K562 (cell line): ENCODE results near the gene TRMT1. TPM values are rescaled to one million over a fixed set of nuclear protein-coding genes. Genes with fewer than 3 reads are reported as not detected.

Source experiments
- CTCF ChIP-seq, 3 experiments: IDR thresholded peaks in 2 of 3; conservative IDR thresholded peaks in 1 of 3; 2 replicates each; pipeline ENCODE4 v1.5.1; 2011 to 2012; ENCODE audit warnings: low read length in 3 of 3, mild to moderate bottlenecking in 3 of 3, control low read depth in 2 of 3, improper control_type of control experiment in 1 of 3, inconsistent platforms in 1 of 3, low read depth in 1 of 3, mixed read lengths in 1 of 3, moderate library complexity in 1 of 3; ENCODE audit not compliant: insufficient read depth in 2 of 3
- GTF2F1 ChIP-seq: IDR thresholded peaks from 2 replicates; pipeline ENCODE4 v1.6.1; 2011; ENCODE audit warnings: low read depth, low read length, improper control_type of control experiment
- HMG20A ChIP-seq: fragments of 450-650 bp; formaldehyde crosslinking; conservative IDR thresholded peaks from 2 replicates; pipeline ENCODE4 v1.4.0; 2020; ENCODE audit warnings: mild to moderate bottlenecking, mixed read lengths
- KDM2B ChIP-seq: fragments of 250-450 bp; sonication (Bioruptor Pico); IDR thresholded peaks from 2 replicates; pipeline ENCODE4 v1.8.0; 2021; ENCODE audit warnings: mild to moderate bottlenecking, moderate library complexity
- MAZ ChIP-seq, 2 experiments: fragments of 450-650 bp in 1 of 2; sonication (generic) in 1 of 2; formaldehyde crosslinking; IDR thresholded peaks in 1 of 2; conservative IDR thresholded peaks in 1 of 2; 2 replicates each; pipeline versions ENCODE4 v1.4.0 to v1.5.0; 2020; ENCODE audit warnings: mild to moderate bottlenecking in 1 of 2, missing genetic modification reagents in 1 of 2
- MECOM ChIP-seq: fragments of 250-450 bp; sonication (Bioruptor Pico); IDR thresholded peaks from 2 replicates; pipeline ENCODE4 v1.8.0; 2022; ENCODE audit warnings: inconsistent platforms
- MYBL2 ChIP-seq, 2 experiments: fragments of 450-650 bp in 1 of 2; sonication (generic) in 1 of 2; formaldehyde crosslinking in 1 of 2; IDR thresholded peaks; 2 replicates each; pipeline versions ENCODE4 v1.6.1 to v1.8.1; 2017 to 2022; ENCODE audit warnings: borderline replicate concordance in 1 of 2, inconsistent platforms in 1 of 2, low read depth in 1 of 2, mild to moderate bottlenecking in 1 of 2, missing genetic modification reagents in 1 of 2, moderate library complexity in 1 of 2
- NEUROD1 ChIP-seq: fragments of 150-350 bp; IDR thresholded peaks from 2 replicates; pipeline ENCODE4 v1.6.1; 2014; ENCODE audit warnings: borderline replicate concordance, low read length, low read depth; ENCODE audit not compliant: partially characterized antibody
- NKRF ChIP-seq: fragments of 450-650 bp; IDR thresholded peaks from 2 replicates; pipeline ENCODE4 v1.6.1; 2016; ENCODE audit warnings: borderline replicate concordance
- SMARCA5 ChIP-seq: fragments of 450-650 bp; IDR thresholded peaks from 2 replicates; pipeline ENCODE4 v1.6.1; 2016
- SRF ChIP-seq, 2 experiments: fragments of 250-450, 450-650 bp in 1 of 2; sonication (Bioruptor Pico) in 1 of 2; sonication (generic) in 1 of 2; formaldehyde crosslinking; IDR thresholded peaks; 2 replicates each; pipeline versions ENCODE4 v1.5.0 to v1.5.1; 2020 to 2022; ENCODE audit warnings: mild to moderate bottlenecking in 1 of 2, missing genetic modification reagents in 1 of 2
- ZFX ChIP-seq: sonication (generic); formaldehyde crosslinking; IDR thresholded peaks from 2 replicates; pipeline ENCODE4 v1.8.0; 2022; ENCODE audit warnings: mild to moderate bottlenecking, missing genetic modification reagents, moderate library complexity
- ZNF263 ChIP-seq: sonication (generic); formaldehyde crosslinking; IDR thresholded peaks from 2 replicates; pipeline ENCODE4 v1.8.0; 2022; ENCODE audit warnings: mild to moderate bottlenecking, missing genetic modification reagents, borderline replicate concordance
- ZNF280B ChIP-seq: fragments of 250-450 bp; sonication (Bioruptor Pico); IDR thresholded peaks from 2 replicates; pipeline ENCODE4 v1.5.1; 2021; ENCODE audit warnings: mild to moderate bottlenecking
- polyA plus RNA-seq, 8 experiments: library from polyadenylated mRNA; depleted of rRNA in 4 of 8; stranded (reverse) in 5 of 8; unstranded in 3 of 8; fragments of >200 nt; fragmentation: Nextera tagmentation in 2 of 8; fragmentation: Illumina TruSeq in 1 of 8; extraction: Ambion mirVana in 2 of 8; extraction: Trizol in 1 of 8; gene quantifications; 2 replicates each; pipeline versions ENCODE4 v1.2.1 to v1.2.3, GENCODE V29; 2011 to 2014; ENCODE audit warnings: inconsistent platforms in 1 of 8, missing spikeins in 1 of 8
- total RNA-seq, 7 experiments: library from RNA; depleted of rRNA in 6 of 7; stranded (reverse); fragments of >200 nt in 6 of 7; fragmentation: Illumina TruSeq in 2 of 7; extraction: Trizol in 2 of 7; gene quantifications; 2 replicates each; pipeline versions ENCODE4 v1.2.1 to v1.2.3, GENCODE V29; 2011 to 2021; ENCODE audit warnings: low replicate concordance in 1 of 7
- TF ChIP-seq, protein P1 (sequence below): sonication (generic); formaldehyde crosslinking; IDR thresholded peaks from 2 replicates; pipeline ENCODE4 v1.8.0; 2022; ENCODE audit warnings: mild to moderate bottlenecking, missing genetic modification reagents

TRMT1 gene
- total and polyA plus RNA-seq, 9 of the 15 experiments (the other 6 are each of a cell fraction or from before 2014, with no cell fraction given), result 5.8 to 158 (median 54.3) TPM

DNA sequence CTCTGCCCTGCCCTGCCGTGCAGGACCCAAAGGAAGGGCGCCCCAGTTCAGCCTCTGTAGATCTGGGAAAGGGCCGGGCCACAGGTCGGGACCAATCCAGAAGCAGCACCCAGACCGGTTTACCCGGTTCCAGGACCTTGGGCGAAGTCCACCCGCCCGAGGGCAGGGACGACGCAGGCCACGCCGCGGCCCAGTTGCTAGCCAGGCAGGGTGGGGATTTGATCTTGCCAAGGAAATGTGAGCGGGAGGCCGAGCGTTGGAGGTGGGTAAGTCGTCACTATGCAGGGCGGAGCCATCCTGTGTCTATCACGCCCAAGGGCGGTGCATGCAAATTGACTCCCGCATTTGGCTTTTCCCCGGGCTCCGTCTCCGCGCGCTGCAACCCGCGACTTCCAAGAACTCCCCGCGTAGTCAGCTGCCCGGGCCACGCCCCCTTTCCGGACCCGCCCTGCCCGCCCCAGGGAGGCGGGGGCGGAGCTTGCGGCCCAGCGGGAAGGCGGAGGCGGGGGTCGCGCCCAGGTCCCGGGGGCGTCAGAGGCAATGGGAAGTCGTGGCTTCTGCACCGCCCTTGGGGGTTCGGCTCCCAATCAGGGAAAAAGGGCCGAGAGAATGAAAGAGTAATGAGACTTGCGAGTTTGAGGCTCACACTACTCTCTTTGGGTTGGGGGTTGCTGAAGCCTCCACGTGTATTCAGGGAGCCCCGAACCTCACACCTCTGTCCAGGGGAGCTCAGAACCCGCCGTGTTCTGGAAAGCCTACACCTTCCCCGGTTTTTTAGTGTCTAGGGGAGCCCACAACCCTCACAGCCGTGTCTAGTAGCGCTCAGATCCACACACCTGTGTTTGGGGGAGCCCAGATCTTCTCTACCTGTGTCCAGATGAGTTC lies 46.4 kb upstream of the TRMT1 start (continued):
- TF ChIP-seq MYBL2 (IDR thresholded peaks at IDR 0.05; ENCODE audit: low read depth), result no peak
- TF ChIP-seq MYBL2 (CRISPR knock-in tag; IDR thresholded peaks at IDR 0.05; ENCODE audit: borderline replicate concordance), result no peak
- TF ChIP-seq CTCF (IDR thresholded peaks at IDR 0.05 in 2 of 3, conservative IDR thresholded peaks at IDR 0.05 in 1 of 3; ENCODE audit: insufficient read depth in 2 of 3, low read depth in 1 of 3, low read length in 3 of 3), result peak in 1 of 3 experiments; percentile 1; a peak in 1 of 6 replicates
- TF ChIP-seq, protein P1, sequence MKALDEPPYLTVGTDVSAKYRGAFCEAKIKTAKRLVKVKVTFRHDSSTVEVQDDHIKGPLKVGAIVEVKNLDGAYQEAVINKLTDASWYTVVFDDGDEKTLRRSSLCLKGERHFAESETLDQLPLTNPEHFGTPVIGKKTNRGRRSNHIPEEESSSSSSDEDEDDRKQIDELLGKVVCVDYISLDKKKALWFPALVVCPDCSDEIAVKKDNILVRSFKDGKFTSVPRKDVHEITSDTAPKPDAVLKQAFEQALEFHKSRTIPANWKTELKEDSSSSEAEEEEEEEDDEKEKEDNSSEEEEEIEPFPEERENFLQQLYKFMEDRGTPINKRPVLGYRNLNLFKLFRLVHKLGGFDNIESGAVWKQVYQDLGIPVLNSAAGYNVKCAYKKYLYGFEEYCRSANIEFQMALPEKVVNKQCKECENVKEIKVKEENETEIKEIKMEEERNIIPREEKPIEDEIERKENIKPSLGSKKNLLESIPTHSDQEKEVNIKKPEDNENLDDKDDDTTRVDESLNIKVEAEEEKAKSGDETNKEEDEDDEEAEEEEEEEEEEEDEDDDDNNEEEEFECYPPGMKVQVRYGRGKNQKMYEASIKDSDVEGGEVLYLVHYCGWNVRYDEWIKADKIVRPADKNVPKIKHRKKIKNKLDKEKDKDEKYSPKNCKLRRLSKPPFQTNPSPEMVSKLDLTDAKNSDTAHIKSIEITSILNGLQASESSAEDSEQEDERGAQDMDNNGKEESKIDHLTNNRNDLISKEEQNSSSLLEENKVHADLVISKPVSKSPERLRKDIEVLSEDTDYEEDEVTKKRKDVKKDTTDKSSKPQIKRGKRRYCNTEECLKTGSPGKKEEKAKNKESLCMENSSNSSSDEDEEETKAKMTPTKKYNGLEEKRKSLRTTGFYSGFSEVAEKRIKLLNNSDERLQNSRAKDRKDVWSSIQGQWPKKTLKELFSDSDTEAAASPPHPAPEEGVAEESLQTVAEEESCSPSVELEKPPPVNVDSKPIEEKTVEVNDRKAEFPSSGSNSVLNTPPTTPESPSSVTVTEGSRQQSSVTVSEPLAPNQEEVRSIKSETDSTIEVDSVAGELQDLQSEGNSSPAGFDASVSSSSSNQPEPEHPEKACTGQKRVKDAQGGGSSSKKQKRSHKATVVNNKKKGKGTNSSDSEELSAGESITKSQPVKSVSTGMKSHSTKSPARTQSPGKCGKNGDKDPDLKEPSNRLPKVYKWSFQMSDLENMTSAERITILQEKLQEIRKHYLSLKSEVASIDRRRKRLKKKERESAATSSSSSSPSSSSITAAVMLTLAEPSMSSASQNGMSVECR (CRISPR knock-in tag), result peak; percentile 63; the same call in 1 of the 2 replicates
- peak; percentile 82 to 83; a peak in 3 of 4 replicates for TF ChIP-seq MAZ (CRISPR knock-in tag; conservative IDR thresholded peaks at IDR 0.05 in 1 of 2, IDR thresholded peaks at IDR 0.05 in 1 of 2)
- peak; percentile 67 for TF ChIP-seq GTF2F1
- no peak for TF ChIP-seq KDM2B (CRISPR knock-in tag)
- no peak for TF ChIP-seq ZNF263 (CRISPR knock-in tag)
- no peak for TF ChIP-seq HMG20A (CRISPR knock-in tag)
- no peak for TF ChIP-seq ZNF280B (CRISPR knock-in tag)
- 0 out of 2 replicates have a peak, but pooled peaks have one; percentile 1 for TF ChIP-seq MECOM (CRISPR knock-in tag)
- peak; percentile 96 for TF ChIP-seq ZFX (CRISPR knock-in tag)
- peak in 1 of 2 experiments; percentile 96; a peak in 2 of 4 replicates for TF ChIP-seq SRF (CRISPR knock-in tag; IDR thresholded peaks at IDR 0.05)
- TF ChIP-seq NKRF, result no peak
- TF ChIP-seq NEUROD1, result peak; percentile 9
- peak; percentile 9; the same call in 1 of the 2 replicates for TF ChIP-seq SMARCA5
